RWPE2 (cell line): ENCODE measurements around the gene EXOSC10.
"Not testable (repeated sequence)": the region's sequence is repeated elsewhere in the genome, so short reads cannot be mapped to it uniquely, and the experiment has no call there.

ENCODE experiments used
- ATAC-seq: fragments of 200-7000 bp; cut with Tn5 transposase; 3 replicates; pipeline ENCODE4 v1.9.1; 2021; ENCODE audit warnings: low read depth
- DNase-seq: peaks from one replicate; pipeline ENCODE4 v3.0.0-alpha.2; 2020; ENCODE audit warnings: low spot score
- H3K27ac ChIP-seq: fragments of 450-650 bp; 2 replicates; pipeline ENCODE4 v1.5.1; 2017; ENCODE audit warnings: mild to moderate bottlenecking; ENCODE audit not compliant: poor library complexity, severe bottlenecking
- H3K27me3 ChIP-seq: fragments of 250-450 bp; sonication (Bioruptor Pico); 2 replicates; pipeline ENCODE4 v1.5.1; 2021; ENCODE audit warnings: mild to moderate bottlenecking, moderate library complexity; ENCODE audit not compliant: insufficient read depth, poor library complexity, severe bottlenecking
- H3K36me3 ChIP-seq: fragments of 250-450 bp; sonication (Bioruptor Pico); 2 replicates; pipeline ENCODE4 v1.5.1; 2020; ENCODE audit warnings: low read depth, mild to moderate bottlenecking, moderate library complexity
- H3K4me1 ChIP-seq: fragments of 250-450 bp; sonication (Bioruptor Pico); 2 replicates; pipeline ENCODE4 v1.5.1; 2021; ENCODE audit warnings: mild to moderate bottlenecking, moderate library complexity; ENCODE audit not compliant: insufficient read depth, poor library complexity, severe bottlenecking
- H3K4me3 ChIP-seq: fragments of 250-450 bp; sonication (Bioruptor Pico); 2 replicates; pipeline ENCODE4 v1.5.1; 2021; ENCODE audit warnings: mild to moderate bottlenecking, moderate library complexity; ENCODE audit not compliant: severe bottlenecking
- H3K9me3 ChIP-seq: fragments of 250-450 bp; sonication (Bioruptor Pico); 2 replicates; pipeline ENCODE4 v1.5.1; 2021; ENCODE audit warnings: mild to moderate bottlenecking, moderate library complexity; ENCODE audit not compliant: severe bottlenecking
- CTCF ChIP-seq: fragments of 450-650 bp; IDR thresholded peaks from one replicate; pipeline ENCODE4 v1.5.1; 2017; ENCODE audit warnings: mild to moderate bottlenecking, moderate library complexity; ENCODE audit not compliant: poor library complexity, severe bottlenecking

Gene EXOSC10

GRCh38 chr1:11041048-11041447 lies 58.6 kb downstream of the EXOSC10 start:
- DNase-seq (no peak), ATAC-seq (no peak)
- H3K4me3 ChIP-seq, result no peak overlapping the region
- no peaks in the 10 kb centered on the region for H3K36me3 ChIP-seq
- H3K27ac ChIP-seq, result no peak overlapping the region
- H3K27me3 ChIP-seq, result no peaks in the 10 kb centered on the region
- H3K4me1 ChIP-seq, result no peaks in the 10 kb centered on the region
- H3K9me3 ChIP-seq, result no peaks in the 10 kb centered on the region
- TF ChIP-seq CTCF, result no peak

GRCh38 chr1:11040105-11040429 lies 59.6 kb downstream of the EXOSC10 start:
- DNase-seq, ATAC-seq, H3K9me3 ChIP-seq, H3K4me1 ChIP-seq, H3K4me3 ChIP-seq, H3K27ac ChIP-seq, H3K36me3 ChIP-seq, H3K27me3 ChIP-seq: not testable (repeated sequence)

GRCh38 chr1:11039351-11040104 lies 60.1 kb downstream of the EXOSC10 start:
- ATAC-seq (no peak), DNase-seq (no peak)
- Histone ChIP-seq H3K4me3 (no peak overlapping the region), H3K27ac (no peak overlapping the region), H3K36me3 (no peaks in the 10 kb centered on the region), H3K9me3 (no peaks in the 10 kb centered on the region), H3K4me1 (no peaks in the 10 kb centered on the region), H3K27me3 (no peaks in the 10 kb centered on the region)
- no peak for TF ChIP-seq CTCF

GRCh38 chr1:11037740-11038182 lies 61.9 kb downstream of the EXOSC10 start:
- ATAC-seq (peak; percentile 89), DNase-seq (no peak)
- Histone ChIP-seq H3K9me3 (no peaks in the 10 kb centered on the region), H3K27me3 (no peaks in the 10 kb centered on the region), H3K36me3 (no peaks in the 10 kb centered on the region), H3K4me3 (no peak overlapping the region), H3K4me1 (no peaks in the 10 kb centered on the region), H3K27ac (no peak overlapping the region)
- peak; percentile 98 for TF ChIP-seq CTCF

- not testable (repeated sequence) for DNase-seq, H3K36me3 ChIP-seq, ATAC-seq, H3K4me1 ChIP-seq, H3K27me3 ChIP-seq, H3K9me3 ChIP-seq, H3K27ac ChIP-seq, H3K4me3 ChIP-seq
These were observed 62.5 kb downstream of the EXOSC10 start for GRCh38 chr1:11037019-11037739.
